Renal pelvis (tissue), 12 donors: ENCODE results near the gene KRTAP4-9. TPM values are rescaled to one million over a fixed set of nuclear protein-coding genes. Genes with fewer than 3 reads are reported as not detected.
"Not testable (repeated sequence)": the region's sequence is repeated elsewhere in the genome, so short reads cannot be mapped to it uniquely, and the experiment has no call there.

Experiments used
- DNase-seq: peaks from one replicate; pipeline ENCODE4 v3.0.0-alpha.2; 2013
- long read RNA-seq, 16 experiments: transcript quantifications; one replicate each; lab custom pipeline, GENCODE V29; 2026
- polyA plus RNA-seq, 3 donors: library from polyadenylated mRNA; unstranded; fragments of 120-200 nt; gene quantifications; one replicate each; pipeline ENCODE4 v1.2.1, GENCODE V29; 2013; ENCODE audit not compliant: insufficient read length in 3 of 3

KRTAP4-9 gene
- polyA plus RNA-seq = not detected
- long read RNA-seq, donor 1 = 0 reads
- long read RNA-seq, donor 2 = 0 reads
- long read RNA-seq, donor 3 = 0 reads
- long read RNA-seq, donor 4 = 0 reads
- long read RNA-seq, donor 5 = 0 reads
- long read RNA-seq, donor 6 = 0 reads
- long read RNA-seq, donor 7 = 0 reads
- long read RNA-seq, donor 8 = 0 reads
- long read RNA-seq, donor 9 = 0 reads
- long read RNA-seq, donor 10 = 0 reads
- long read RNA-seq, donor 11 = 0 reads
- long read RNA-seq, donor 12 = 0 reads
- long read RNA-seq, donor 13 = 0 reads
- long read RNA-seq, donor 14 = 0 reads
- long read RNA-seq, donor 15 = 0 reads
- long read RNA-seq, donor 16 = 0 reads

DNA sequence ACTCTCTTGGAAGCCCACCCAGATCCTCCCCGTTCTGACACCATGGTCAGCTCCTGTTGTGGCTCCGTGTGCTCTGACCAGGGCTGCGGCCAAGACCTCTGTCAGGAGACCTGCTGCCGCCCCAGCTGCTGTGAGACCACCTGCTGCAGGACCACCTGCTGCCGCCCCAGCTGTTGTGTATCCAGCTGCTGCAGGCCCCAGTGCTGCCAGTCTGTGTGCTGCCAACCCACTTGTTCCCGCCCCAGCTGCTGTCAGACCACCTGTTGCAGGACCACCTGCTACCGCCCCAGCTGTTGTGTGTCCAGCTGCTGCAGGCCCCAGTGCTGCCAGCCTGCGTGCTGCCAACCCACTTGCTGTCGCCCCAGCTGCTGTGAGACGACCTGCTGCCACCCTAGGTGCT, at the start of gene KRTAP4-9:
KRTAP4-9 (plus strand) TSS at position 43 of the 400 bp plus-strand sequence; CDS start at position 43, 0 bp downstream.
- DNase-seq = not testable (repeated sequence)

DNA sequence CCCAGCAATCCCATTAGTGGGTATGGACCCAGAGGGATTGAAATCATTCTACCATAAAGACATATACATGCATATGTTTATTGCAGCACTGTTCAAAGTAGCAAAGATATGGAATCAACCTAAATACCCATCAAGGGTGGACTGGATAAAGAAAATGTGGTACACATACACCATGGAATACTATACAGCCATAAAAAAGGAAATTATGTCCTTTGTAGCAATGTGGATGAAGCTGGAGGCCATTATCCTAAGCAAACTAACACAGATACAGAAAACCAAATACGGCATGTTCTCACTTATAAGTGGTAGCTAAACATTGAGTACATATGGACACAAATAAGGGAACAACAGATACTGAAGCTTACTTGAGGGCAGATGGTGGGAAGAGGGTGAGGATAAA, 47.6 kb upstream of the KRTAP4-9 start:
- no peak for DNase-seq

DNA sequence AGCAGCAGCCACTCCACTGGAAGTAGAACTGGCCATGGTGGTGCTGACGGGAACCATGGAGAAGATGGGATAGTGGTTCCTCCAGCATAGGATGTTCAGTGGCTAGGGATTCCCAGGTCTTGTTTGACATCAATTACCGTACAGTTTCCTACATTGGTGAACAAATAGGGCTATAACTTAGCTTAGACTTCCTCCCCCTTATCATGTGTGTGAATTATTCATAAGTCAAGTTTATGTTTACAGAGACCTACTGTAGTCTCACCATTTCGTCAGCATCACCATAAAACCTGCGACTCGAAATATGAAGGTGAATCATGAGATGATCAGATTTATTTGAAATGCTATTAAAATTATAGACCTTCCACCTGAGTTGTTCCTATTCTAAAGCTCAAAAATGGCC, 46.4 kb upstream of the KRTAP4-9 start:
- no peak for DNase-seq

DNA sequence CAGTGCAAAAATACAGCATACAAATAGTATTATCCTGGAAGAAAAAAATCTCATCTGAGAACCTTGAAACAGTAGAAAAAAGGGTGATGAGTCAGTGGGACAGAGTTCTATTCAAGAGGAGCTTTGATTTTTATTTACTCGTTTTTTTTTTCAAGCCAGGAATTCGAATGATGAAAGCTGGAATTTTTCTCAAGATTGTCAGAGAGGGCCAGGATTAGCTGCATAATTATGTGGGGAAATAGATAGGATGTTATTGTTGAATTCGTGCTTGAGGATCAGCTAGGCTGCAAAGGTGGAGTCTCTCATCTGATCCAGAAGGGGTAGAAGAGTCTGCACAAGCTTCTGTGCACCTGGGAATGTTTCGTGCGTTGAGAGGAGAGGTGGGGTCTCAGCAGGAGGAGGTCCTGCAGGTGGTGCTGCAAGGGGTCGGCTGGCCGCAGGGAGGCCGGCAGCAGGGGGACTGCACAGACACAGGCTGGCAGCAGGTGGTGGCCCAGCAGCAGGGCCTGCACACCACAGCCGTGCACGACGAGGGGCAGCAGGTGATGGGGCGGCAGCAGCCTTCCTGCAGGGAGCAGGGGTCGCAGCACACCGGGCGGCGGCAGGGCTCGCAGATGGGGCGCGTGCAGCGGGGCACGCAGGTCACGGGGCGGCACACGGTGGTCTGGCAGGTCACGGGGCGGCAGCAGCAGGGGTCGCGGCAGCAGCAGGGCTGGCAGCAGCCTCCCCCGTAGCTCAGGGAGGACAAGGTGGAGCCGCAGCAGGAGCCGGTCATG, 45.7 kb upstream of the KRTAP4-9 start:
- not testable (repeated sequence) for DNase-seq

DNA sequence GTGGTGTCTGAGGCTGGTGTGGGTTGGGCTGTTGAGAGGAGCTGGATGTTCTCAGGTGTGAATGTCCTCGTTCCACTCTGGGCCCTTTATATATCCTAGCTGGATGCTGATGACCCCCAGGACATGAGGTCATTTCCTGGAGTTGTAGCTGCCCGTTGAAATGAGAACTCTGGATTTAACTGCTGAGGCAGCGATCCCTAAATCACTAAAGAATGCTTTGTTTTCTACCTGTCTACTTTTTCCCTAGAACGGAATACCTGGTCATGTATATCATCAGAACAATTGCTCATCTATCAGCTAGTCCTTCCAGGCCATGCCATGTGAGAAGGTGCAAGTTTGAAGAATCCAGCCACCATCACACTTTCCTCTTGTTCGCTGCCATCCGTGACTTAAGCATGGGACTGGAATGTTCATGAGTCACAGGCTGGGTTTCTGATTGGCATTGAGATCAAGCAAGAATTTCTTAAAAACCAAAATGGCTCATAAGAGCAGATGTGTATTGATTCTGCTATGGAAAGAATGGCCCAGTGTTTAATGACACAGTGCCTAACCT, 45.1 kb upstream of the KRTAP4-9 start, which contains the start of gene KRTAP2-3:
KRTAP2-3 (minus strand) TSS at position 63 of the 553 bp plus-strand sequence. CDS start 64 bp downstream, outside the sequence.
- DNase-seq = no peak

DNA sequence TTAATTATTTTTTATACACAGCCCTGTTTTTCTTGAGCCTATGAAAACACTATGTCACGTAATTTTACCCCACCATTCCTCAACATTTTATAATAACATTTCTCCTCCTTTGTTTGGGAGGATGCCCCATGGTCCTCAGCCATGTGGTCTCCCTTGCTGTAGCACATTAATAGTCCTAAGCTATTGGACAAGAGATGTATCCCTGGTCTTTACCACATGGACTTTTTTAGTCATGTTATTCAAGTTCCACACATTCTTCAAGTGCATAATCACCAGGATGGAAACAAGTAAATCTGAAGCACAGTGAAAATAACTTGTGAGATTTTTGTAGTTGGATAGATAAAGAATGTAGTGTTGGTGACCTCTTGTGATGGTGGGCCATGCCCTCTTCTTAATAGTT, 43.2 kb upstream of the KRTAP4-9 start:
- no peak for DNase-seq

DNA sequence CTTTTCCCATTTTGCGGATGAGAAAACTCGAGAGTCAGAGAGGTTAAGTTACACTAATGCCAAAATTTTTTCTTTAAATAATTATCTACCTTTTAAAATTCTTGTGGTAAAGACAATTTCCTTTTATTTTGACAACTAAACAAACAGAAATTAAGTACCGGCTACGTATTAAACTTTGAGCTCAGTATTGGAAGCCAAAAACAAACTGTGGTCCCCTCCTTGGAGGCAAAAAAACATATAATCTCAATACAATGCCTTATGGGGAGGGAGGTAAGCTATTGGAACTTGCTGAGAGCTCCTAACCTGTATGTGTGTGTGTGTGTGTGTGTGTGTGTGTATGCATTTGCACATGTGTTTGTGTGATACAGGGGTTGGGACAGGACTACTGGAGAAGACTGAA, 41.7 kb upstream of the KRTAP4-9 start:
- DNase-seq = no peak

DNA sequence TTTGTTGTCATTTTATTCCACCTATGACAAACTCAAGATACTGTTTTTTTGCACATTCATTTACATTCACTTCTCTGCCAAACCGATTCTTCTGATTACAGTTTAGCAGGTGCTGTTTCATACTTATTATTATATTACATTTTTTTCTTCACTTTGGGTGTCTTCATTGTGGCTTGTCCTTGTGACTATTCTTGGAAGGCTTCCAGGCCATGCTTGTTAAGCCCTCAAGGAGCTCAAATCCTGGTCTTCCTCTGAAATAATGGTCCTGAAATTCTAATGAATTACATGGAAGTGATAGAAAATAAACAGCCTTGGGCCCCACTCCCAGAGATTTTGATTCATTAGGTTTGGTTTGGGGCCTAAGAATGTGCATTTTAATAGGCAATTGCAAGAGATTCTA, 40.9 kb upstream of the KRTAP4-9 start:
- no peak for DNase-seq

DNA sequence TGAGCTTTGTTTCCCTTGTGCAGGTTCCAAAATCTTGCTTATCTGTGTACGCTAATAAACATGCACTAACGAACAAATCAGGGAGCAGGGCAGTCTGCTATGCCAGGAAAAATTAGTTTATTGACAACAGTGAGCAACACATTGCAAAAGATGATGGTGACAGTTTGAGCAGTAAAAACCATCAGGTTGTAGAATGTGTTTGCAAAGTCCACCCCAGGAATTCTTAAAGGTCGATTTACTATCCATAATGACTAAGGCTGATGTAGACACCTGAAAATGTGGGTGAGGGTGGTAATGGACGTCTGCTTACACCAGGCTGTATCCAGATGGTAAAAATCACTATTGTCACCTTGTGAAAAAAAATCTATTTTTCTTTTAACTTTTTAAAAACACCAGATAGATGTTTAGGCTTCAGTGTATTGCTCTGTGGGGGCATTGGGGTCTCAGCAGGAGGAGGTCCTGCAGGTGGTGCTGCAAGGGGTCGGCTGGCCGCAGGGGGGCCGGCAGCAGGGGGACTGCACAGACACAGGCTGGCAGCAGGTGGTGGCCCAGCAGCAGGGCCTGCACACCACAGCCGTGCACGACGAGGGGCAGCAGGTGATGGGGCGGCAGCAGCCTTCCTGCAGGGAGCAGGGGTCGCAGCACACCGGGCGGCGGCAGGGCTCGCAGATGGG, 40.0 kb upstream of the KRTAP4-9 start:
- DNase-seq = not testable (repeated sequence)

DNA sequence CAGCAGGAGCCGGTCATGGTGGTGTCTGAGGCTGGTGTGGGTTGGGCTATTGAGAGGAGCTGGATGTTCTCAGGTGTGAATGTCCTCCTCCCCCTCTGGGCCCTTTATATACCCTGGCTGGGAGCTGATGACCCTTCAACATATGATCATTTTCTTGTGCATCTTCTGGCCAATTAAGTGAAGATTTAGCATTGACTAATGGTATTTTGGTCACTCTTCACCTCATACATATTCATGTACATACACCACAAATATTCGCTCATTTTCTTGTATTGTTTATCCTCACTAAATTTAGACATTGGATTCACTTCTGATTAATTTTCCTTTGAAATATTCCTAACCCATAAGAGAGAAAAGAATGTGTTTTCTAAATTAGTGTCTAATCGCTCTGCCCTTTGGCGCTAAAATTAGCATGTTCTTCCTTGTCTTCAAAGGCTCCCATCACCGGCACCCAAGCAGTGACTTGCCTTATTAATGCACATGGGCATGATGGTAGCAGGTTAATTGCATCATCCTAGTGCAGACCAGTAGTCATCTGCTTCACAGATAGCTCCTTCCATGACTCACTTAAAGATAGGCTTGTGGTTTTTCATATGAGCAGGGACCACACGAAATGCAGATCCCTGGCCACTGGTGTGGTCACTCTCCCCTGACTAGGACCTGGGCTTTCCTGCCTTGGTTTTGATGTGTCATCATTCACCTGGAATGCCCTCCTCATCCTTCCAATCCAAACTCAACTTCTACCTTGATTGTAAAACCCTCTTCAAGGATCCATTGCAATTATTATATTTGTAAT, 39.2 kb upstream of the KRTAP4-9 start, which contains the start of gene KRTAP2-4:
KRTAP2-4 (minus strand) TSS at position 51 of the 796 bp plus-strand sequence; CDS start at position 17, 34 bp downstream.
- DNase-seq = no peak

DNA sequence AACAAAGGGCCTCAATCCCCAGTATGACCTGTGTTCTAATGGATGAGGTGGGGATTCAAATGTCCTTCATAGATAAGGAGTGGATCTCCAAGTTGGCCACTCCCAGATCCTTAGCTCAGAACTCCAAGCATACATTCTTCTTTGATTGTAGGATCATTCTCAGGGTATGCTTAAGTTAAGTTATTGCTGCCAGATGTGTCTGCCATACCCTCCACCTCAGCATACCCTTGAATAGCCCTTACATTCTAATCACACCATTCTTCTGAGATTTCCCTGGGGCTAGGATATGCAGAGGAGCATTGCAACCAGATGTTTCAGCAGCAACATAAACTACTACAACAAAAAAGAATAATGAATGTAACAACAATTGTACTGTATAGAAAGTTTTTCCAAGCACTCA, 37.9 kb upstream of the KRTAP4-9 start:
- DNase-seq = no peak

DNA sequence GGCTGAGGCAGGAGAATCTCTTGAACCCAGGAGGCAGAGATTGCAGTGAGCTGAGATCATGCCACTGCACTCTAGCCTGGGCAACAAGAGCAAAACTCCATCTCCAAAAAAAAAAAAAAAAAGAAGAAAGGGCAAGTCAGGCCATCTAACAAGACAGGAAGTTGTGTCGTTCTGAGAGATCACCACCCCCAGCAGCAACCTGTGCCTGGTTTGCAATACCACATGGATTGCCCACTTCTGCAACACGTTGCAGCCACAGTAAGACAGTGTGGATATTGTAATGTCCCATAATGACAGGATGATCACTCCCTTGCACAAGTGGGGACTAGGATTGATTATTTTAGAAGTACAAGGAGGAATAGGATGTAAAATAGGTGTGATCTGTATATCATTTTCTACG, 36.2 kb upstream of the KRTAP4-9 start:
- no peak for DNase-seq

DNA sequence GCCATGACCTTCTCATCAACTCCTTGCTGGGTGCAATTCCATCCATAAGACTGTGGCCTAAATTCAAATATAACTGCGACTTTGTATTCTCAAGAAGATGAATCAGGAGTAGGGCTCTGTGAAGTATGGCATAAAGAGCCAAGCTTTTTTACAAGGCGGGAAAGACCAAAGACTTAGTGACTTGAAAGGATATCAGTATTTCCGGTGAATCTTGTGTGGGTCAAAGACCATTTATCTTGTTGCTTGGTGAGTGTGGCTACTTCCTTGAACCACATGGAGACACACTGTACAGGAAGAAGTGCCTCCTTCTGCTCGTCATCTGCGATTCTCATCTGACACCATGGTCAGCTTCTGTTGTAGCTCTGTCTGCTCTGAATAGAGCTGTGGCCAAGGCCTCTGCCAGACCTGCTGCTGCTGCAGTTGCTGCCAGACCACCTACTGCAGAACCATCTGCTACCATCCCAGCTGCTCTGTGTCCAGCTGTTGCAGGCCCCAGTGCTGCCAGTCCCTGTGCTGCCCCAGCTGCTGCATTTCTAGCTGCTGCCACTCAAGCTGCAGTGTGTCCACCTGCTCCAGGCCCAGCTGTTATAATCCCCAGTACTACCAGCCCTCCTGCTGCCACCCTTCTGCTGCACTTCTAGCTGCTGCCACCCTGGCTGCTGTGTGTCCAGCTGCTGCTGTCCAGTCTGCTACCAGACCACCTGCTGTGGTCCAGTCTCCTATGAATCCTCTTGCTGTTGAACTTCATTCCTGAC, 33.4 kb upstream of the KRTAP4-9 start:
- DNase-seq = no peak

DNA sequence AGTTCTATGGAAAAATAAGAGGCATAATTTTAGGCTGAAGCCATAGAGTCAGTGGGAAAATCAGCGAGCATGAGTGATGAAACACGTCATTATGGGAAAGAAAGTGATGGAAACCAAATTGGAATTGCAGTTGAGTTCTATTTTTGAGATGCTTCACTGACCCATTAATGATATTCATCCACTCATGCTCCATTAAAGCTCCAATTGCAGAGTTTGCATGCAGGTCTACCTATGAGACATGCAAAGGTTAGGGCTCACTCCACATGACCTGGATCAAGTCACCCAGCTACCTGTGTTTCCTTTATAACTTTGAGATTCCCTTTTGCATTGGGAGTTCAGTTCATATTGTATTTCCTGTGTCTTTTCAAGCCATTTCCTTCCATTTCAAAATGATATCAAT, 31.5 kb upstream of the KRTAP4-9 start:
- DNase-seq = no peak

DNA sequence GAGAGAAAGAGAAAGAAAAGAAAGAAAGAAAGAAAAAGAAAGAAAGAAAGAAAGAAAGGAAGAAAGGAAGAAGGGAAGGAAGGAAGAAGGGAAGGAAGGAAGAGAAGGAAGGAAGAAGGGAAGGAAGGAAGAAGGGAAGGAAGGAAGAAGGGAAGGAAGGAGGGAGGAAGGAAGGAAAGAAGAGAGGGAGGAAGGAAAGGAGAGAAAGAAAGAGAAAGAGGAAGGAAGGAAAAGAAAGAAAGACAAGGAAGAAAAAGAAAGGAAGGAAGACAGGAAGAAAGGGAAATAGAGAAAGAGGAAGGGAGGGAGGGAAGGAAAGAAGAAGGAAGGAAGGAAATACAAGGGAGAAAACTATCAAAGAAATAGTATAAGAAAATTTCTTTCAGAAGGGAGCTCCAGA, 28.4 kb upstream of the KRTAP4-9 start:
- no peak for DNase-seq

DNA sequence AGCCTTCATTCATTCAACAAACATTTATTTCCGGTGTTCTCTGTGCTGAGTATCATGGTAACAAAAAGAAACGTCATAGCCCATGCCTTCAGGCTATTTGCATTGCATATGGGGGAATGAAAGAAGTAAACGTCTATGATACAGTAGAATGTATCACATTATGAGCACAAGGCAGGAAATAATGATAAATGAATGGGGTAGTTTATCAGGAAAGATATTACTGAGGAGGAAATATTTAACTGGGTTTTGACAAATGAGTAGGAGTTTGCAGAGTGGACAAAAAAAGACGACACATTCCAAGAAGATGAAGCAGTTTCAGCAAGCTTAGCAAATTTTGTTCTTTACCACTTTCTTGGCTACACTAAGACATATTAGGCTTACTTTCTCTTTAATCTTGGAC, 22.6 kb upstream of the KRTAP4-9 start:
- no peak for DNase-seq

DNA sequence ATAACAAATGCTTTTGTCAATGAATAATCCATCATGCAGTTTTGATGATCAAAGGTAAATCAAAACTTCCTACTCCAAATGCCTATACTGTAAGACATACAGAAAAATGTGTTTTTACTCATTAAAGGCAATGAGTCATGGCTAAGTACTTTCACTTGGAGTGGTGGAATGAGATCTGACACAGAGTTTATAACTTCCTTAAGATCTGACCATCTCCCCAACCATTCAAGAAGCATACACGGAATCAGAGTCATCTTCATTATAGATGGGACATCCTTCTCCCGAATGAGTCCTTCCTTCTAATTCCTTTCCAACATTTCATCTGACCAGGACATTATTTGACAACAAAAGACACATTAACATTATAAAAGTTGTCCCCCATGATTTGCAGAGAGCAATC, 21.8 kb upstream of the KRTAP4-9 start:
- DNase-seq = not testable (repeated sequence)

DNA sequence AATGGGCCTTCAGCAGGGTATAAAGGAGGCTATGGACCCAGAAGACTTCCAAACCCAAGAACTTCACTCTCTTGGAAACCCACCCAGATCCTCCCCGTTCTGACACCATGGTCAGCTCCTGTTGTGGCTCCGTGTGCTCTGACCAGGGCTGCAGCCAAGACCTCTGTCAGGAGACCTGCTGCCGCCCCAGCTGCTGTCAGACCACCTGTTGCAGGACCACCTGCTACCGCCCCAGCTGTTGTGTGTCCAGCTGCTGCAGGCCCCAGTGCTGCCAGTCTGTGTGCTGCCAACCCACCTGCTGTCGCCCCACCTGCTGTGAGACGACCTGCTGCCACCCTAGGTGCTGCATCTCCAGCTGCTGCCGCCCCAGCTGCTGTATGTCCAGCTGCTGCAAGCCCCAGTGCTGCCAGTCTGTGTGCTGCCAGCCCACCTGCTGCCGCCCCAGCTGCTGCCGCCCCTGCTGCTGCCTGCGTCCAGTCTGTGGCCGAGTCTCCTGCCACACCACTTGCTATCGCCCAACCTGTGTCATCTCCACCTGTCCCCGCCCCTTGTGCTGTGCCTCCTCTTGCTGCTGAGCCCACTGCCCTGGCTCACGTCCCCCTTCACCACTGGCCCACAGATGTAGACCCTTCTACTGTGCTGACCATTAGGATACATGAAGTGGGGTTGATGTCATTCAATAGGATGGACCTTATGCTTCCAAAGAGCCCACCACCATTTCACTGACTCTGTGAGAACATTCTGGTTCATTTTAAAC, 20.9 kb upstream of the KRTAP4-9 start, which contains the start of gene KRTAP4-7:
KRTAP4-7 (plus strand) TSS at position 51 of the 757 bp plus-strand sequence; CDS start at position 108, 57 bp downstream.
- DNase-seq = not testable (repeated sequence)

DNA sequence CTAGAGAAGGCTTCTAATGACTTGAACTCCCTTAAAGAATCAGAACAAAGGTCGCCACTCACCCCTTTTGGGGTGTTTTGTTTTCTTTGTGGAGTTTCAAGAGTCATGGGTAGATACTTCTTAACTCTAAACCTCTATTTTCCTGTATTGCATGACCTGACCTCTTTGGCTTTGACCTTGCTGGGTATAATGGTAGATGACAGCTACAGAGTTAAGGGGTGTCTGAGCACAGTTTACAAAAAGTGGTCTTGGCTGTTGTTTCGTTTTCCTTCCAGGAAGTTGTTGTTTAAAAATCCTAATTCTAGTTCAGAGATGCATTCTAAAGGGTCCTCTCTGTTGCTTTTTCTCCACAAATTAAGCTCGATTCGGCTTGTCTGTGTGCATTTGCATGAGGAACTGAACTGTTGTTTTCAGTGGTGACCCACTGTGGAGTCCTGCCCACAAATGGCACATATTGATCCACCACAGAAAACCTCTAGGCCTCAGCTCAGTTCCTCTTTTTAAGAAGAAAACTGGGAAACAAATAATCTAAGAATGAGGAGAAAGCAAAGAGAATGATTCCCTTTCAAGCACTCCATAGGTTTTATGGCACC, 16.3 kb upstream of the KRTAP4-9 start:
- not testable (repeated sequence) for DNase-seq
